ELF-1 (cell line): Measurements from ENCODE around the gene RASA4.
"Not testable (repeated sequence)": the region's sequence is repeated elsewhere in the genome, so short reads cannot be mapped to it uniquely, and the experiment has no call there.

Experiments used
- DNase-seq: peaks from one replicate; pipeline ENCODE4 v3.0.0-alpha.2; 2016; ENCODE audit warnings: low read depth, low spot score

Gene RASA4

DNA sequence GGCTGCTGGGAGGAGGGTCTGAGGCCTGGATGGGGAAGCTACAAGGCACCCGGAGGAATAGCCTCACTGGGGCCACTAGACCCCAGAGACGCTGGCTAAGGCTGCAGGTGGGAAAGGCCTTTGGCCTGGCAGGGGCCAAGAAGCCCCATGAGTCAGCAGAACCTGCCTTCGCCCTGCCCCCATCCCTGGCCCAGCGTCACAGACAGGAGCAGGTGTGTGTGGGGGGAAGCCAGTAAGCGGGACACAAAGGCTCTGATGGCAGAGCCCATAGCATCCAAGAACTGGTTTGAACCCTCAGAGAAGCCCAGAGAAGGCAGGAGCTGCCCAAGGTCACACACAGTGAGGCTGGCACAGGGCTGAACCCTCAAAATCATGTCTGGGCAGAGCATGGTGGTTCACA is 9.7 kb downstream of the RASA4 start:
- DNase-seq: not testable (repeated sequence)

GRCh38 chr7:102604431-102605145 is 12.0 kb downstream of the RASA4 start:
- DNase-seq: not testable (repeated sequence)

DNA sequence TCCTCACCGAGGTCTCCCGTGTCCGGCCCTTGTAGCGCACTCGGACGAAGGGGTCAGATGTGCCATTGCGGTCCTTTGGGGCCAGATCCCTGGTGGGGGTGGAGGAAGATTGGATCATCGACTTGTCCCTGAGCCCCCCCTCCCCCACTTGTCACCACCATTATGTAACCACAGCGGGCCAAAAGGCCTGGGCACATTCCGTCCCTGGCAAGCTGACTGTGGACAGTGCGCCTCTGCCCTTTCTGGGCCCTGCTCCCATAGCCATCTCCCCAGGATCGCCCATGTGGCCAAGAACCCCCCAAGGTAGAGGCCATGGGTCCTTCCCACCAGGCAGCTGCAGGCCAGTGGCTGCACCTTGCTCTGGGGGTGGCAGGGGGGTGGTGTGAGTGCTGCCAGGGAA is 14.2 kb downstream of the RASA4 start:
- not testable (repeated sequence) for DNase-seq

GRCh38 chr7:102599699-102600098 is 16.9 kb downstream of the RASA4 start:
- not testable (repeated sequence) for DNase-seq

DNA sequence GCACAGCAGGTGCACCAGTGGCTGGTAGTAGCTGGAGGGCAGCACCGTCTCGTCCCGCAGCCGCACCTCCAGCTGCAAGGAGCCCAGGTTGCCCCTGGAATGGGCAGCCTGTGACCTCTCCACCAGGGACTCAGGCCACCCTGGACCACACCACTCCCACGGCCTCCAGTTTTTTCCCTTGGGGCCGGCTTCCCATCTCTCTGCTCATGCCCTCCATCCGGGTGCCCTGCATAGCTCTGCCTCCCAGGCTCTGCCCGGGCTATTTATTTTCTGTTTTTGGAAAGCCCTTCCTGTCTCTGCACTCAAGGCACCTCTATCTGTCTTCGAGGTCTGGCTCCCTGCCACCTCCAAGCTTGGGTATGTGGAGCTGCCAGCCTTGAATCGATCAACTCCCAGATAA is 20.5 kb downstream of the RASA4 start:
- DNase-seq: not testable (repeated sequence)

GRCh38 chr7:102593637-102594334 is 22.8 kb downstream of the RASA4 start:
- not testable (repeated sequence) for DNase-seq

DNA sequence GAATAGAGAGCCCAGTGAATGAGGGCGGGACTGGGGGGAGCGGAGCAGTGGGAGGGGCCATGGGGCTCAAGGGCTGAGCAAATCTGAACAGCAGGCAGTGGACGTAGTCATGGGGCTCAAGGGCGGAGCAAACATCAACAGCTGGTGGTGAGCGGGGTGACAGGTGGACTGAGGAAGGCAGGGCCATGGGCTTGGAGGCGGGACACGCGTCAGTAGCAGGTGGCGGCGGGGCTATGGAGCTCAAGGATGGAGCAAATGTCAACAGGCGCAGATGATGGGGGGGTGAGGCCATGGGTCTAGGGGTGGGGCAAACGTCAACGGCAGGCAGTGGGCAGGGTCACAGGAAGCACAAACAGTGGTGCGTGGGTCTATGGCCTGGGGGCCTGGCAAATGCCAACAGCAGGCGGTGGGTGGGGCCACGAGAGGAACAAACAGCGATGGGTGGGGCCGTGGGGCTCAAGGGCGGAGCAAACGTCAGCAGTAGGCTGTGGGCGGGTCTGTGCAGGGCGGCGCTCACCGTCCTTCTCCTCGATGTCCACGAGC is 24.0 kb downstream of the RASA4 start:
- DNase-seq: not testable (repeated sequence)

- DNase-seq: not testable (repeated sequence)
Measured at GRCh38 chr7:102589857-102590256, 26.7 kb downstream of the RASA4 start.

DNA sequence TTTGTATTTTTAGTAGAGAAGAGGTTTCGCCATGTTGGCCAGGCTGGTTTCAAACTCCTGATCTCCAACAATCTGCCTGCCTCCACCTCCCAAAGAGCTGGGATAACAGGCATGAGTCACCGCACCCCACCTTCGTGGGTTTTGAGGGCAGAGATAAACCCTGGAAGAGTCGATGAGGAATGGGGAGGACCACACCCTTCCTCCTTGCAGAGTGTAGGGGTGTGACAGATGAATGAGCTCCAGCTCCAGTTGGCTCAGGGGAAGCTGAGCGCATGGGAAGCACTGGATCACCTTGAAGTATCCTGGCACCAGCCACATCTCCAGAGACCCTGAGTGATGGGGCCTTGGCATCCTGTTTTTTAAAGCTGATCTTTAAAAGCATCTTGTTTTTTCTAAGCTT is 33.1 kb downstream of the RASA4 start:
- not testable (repeated sequence) for DNase-seq

DNA sequence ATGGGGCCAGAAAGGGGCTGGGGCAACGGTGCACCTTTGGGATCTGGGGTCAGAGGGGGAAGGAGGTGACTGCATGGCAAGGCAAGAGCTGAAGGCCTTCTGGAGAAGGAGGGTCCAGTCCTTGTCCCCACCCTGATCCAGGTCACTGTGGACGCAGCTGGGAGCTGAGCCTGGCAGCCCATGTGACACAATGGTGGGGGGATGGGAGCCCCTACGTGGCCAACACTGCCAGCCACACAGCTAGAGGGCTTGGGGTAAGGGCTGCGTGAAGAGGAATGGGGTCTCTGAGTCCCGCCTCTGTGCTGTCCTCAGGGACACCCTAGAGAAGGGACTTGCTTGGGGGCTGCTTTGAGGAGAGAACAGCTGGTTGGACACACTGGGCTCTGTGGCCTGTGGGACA is 34.8 kb downstream of the RASA4 start:
- not testable (repeated sequence) for DNase-seq

DNA sequence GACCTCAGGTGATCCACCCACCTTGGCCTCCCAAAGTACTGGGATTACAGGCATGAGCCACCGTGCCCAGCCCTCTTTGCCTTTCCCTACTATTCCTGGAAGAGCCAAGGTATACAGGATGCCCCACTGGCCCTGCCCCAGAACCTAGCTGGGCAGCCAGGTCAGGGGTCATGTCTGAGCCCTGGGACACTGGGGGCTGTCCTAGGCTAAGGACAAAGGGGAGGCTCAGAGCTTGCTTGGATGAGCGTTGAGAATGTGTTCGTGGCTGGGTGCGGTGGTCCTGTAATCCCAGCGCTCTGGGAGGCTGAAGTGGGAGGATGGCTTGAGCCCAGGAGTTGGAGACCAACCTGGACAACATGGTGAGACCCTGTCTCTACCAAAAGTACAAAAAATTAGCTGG is 38.1 kb downstream of the RASA4 start:
- not testable (repeated sequence) for DNase-seq

GRCh38 chr7:102577315-102578240 is 39.0 kb downstream of the RASA4 start:
- not testable (repeated sequence) for DNase-seq

DNA sequence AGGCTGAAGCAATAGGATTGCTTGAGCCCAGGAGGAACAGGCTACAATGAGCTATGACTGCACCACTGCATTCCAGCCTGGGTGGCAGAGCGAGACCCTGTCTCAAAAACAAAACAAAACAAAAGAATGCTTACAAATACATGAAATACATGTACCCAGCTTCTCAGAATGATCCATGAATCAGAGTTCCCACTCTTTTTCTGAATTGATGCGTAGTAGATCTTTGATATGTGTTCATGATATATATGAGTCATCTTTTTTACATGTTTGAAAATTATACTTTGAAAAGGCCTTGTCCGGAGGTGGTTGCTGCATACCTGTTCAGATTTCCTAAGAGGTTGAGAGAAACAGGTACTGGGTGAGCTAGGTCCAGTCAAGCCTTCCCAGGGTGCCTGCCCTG is 40.2 kb downstream of the RASA4 start:
- not testable (repeated sequence) for DNase-seq

DNA sequence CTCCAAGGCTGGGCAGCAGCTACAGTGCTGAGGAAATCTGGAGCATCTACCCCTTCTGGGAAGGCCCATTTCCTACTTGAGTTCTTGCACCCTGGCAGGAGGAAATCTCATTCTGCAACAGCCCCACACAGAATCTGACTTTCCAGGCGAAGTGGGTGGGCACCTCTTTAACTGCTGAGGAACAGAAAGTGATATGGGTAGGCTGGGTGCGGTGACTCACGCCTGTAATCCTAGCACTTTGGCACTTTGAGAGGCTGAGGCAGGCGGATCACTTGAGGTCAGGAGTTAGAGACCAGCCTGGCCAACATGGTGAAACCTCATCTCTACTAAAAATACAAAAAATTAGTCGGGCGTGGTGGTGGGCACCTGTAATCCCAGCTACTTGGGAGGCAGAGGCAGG is 41.9 kb downstream of the RASA4 start:
- DNase-seq: not testable (repeated sequence)

- DNase-seq: peak; percentile 91
Measured at GRCh38 chr7:102572261-102573239, 44.0 kb downstream of the RASA4 start, which contains the start of gene POLR2J3. TSS of gene POLR2J3 (minus strand) at chr7:102572583. CDS start at chr7:102572521, 62 bp downstream.

- not testable (repeated sequence) for DNase-seq
Measured at GRCh38 chr7:102568620-102569019, 47.9 kb downstream of the RASA4 start.

GRCh38 chr7:102550808-102551422 is 65.6 kb downstream of the RASA4 start, which contains the start of gene SPDYE2:
TSS of gene SPDYE2 (plus strand) at chr7:102551226. CDS start at chr7:102553256, 2,030 bp downstream.
- not testable (repeated sequence) for DNase-seq

DNA sequence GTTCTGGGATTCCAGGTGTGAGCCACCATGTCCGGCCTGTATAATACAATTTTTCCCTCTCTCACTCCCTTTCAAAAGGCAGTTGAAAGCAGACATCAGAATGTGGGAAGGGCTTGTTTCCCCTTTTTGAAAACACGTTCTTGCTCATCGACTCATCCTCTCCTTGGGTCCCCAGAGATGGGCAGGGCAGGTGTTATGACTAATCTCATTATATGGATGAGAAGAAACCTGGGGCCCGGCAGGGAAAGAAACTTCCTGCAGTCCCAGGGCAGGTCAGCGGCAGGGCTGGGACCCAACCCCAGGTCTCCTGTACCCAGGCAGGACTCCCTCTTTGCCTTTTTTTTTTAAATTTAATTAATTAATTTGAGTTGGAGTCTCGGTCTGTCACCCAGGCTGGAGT is 70.2 kb downstream of the RASA4 start:
- not testable (repeated sequence) for DNase-seq

DNA sequence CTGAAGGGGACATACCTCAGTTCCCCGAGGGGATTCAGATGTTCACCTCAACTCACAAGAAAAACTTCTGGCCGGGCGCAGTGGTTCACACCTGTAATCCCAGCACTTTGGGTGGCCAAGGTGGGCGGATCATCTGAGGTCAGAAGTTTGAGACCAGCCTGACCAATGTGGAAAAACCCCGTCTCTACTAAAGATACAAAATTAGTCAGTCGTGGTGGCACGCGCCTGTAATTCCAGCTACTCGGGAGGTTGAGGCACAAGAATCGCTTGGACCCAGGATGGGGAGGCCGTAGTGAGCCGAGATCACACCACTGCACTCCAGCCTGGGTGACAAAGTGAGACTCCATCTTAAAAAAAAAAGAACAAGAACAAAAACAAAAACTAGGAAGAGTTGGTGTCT is 71.3 kb downstream of the RASA4 start:
- not testable (repeated sequence) for DNase-seq

DNA sequence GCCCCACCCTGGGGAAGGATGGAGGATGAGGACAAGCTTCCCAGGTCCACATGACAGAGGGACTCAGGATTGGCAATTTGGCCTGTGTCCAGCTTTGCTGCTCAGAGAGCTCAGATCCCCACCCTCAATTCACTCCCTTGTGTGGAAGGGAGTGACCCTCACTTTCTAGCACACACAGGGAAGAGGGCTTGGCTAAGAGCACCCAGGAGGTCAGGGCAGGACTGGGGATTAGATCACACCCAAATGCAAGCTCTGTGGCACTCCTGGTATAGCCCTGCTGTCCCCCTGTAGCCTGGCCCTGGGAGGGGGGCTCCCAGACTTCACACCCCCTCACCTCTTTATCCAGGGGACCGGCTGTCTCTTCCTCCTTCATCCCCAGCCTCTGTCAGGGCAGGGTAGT is 72.2 kb downstream of the RASA4 start:
- DNase-seq: not testable (repeated sequence)
